NCI-H524 treated with DMSO at 0.1 percent for 48 hours (cell line): ENCODE results near the gene LIMD2.

ENCODE experiments used
- DNase-seq: peaks from one replicate; lab custom pipeline; 2025; lab: John Stamatoyannopoulos, UW

Gene LIMD2

GRCh38 chr17:63701456-63701820 is 1.5 kb upstream of the LIMD2 start:
- DNase-seq, result no peak

- DNase-seq, result peak; percentile 26
Observed at GRCh38 chr17:63700528-63701455, 867 bp upstream of the LIMD2 start.

DNA sequence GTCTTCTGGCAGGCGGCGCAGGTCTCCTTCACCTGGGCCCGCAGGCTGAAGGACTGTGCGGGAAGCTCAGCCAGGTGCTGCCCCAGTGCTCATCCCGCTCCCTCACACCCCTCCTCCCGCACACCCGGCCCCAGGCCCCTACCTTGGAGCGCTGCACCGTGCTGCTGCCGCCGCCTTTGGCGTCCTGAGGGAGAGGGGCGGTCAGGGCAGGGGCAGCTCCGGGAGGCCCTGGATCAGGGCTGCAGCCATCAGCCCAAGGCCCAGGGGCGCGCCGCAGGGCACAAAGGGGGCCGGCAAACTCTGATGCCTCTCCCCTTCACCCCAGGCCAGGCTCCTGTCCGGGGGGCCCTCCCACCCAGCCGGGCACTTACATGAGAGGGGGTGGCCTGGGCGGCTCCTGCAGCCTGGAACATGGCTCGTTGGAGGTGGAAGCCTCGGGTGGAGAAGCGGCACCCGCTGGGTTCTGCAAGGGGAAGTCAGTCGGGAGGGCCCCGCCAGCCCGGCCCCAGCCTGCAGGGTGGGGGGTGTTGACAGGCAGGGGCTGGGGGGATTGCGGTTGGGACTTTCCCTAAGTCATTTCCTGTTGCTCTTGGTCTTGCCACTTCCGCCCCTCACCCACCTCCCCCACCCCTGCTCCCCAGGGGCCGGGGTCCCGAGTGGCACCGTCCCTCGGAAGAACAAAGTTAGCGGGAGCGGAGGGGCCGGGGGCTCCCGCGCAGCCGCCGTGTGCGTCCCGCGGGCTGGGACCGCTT is 863 bp downstream of the LIMD2 start:
- DNase-seq, result no peak

GRCh38 chr17:63698381-63698885 is 1.5 kb downstream of the LIMD2 start:
- no peak for DNase-seq

DNA sequence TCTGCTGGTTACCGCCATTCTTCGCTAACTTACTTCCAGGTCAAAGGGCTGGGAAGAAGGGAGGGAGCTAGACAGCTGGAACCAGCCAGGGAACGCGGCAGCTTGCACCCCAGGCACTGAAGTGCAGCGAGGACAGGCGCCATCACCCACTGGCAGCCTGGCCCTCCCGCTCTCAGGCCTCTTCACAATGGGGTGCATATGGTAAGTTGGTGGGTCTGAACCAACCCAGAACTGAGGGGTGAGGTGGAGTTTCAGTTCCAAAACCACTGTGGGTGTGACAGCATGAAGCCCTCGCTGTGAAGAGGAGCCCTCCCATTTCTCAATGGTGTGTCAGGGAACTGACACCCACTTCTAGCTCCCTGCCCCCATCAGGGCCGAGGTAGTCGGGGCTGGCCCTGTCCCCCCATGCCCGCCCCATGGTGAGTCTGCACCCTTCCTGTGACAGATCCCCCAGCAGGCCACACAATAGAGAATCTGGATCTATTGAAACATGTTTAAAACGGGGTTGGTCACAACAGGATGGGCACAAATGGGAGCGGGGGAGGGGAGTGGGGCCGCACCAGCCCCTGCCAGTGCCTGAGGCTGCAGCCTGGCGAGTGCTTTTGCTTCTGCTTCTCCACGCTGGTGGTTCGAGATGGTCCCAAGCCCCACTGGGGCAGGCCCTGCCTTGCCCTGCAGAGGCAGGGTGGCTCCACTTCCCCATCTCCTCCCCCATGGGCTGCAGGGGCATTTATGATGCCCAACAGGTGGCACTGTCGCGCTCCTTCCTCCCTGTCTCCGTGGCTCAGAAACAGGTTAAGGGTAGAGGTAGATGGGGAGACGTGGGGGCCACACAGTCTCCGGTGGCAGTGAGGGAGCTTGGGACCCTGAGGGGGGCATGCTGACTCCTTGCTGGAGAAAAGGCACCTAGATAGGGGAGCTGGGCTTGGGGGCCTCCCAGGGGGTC is 2.3 kb downstream of the LIMD2 start:
- DNase-seq, result no peak

DNA sequence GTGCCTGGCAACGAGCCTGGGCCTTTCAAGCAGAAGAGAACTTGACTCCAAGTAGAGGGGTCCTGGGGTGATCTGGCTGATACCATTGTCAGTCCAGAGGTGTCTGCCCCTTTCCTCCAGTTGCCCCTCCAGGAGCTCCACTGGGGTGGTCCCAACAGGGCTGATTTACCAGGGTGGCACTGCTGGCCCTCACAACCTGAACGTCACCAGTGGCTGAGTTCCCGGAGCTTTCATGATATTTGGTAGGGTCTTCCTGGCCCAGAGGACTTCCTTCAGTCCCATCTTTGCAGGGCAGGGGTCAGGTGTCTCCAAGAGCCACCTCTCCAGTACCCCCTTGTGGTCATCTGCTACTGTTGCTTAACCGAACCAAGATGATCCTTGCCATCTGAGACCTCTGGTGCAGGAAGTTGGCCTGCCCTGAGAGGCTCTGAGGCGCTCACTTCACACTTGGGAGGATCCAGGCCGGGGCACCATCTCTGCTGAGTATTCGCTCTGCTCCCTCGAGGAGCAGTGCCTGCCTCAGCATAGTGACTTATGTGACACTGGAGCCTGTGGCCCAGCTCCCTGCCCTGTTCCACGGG is 3.5 kb downstream of the LIMD2 start:
- DNase-seq, result no peak

DNA sequence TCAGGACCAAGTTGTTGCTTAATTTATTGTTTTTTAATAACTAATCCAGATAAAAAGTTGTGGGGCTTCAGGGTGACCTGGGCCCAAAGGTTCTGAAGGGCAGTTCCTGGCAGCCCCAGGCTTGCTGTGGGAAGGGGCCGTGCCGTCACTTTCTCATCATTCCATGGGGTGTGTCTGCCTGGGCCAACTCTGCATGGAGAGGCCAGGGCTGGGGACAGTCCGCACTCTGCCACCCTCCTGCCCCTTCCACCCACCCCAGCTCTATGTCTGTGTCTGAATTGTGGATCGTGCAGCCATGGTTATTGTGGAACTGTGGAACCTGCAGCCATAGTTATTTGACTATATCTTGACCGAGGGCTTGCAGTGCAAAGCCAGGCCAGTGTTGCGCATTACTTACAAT is 4.0 kb downstream of the LIMD2 start:
- DNase-seq, result no peak

GRCh38 chr17:63694950-63695773 is 4.8 kb downstream of the LIMD2 start:
- DNase-seq, result no peak

DNA sequence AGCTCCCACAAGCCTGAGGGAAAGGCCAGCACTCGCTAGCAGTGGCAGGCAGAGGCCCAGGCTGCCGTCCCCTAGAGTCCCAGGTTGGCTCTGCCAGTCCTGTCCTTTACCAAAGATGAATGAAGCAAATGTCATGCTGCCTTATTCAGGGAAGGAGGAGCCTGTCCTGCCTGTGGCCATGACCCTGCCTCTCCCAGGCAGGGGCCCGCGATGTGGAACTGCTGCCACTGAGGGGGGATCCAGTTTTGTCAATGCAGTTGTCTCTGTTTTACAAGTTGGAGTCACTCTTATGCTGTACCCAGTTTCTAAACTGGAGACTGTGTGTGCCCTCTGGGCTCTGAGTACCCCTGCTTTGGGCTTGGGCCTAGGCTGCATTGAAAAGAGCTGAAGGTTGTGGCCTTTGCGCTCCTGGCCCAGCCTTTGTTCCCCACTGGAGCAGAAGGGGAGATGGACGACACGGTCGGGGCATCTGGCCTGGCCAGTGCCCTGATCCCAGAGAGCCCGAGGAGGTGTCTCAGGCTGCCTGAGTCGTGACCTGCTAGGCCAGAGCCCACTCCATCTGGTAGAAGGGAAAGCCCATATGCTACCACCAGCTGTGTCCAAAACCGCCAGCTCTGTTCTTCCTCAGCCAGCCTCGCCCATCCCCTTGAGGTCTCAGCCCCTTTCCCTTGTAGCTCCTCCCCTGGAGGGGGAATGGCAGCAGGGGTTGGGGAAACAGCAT is 5.5 kb downstream of the LIMD2 start:
- peak; percentile 93 for DNase-seq

GRCh38 chr17:63693411-63694113 is 6.4 kb downstream of the LIMD2 start:
- no peak for DNase-seq

GRCh38 chr17:63692195-63692816 is 7.6 kb downstream of the LIMD2 start:
- no peak for DNase-seq

- no peak for DNase-seq
Observed at GRCh38 chr17:63689479-63689878, 10.4 kb downstream of the LIMD2 start.

DNA sequence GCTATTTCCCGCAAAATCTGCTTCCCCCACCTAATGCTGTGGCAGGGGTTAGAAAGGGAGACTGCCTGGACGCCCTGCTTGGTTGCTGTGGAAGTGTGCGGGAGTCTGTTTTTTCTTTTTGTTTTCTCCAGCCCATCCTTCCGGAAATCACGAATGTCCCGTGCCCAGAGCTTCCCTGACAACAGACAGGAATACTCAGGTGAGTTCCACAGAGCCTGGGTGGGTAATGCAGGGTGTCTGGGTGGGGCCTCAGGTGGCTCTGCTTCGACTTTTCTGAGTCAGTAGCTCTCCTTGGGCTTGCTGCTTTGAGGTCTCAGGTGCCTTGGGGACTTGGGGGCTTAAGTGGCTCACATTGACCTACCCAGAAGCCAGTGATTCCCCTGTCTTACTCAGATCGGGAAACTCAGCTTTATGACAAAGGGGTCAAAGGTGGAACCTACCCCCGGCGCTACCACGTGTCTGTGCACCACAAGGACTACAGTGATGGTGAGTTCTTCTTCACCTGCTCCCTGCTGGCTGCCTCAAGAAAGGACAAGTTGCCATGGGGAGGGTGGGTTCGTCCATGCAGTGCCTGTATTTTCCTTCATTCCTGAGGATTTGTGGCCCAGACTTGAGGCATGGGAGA is 11.4 kb downstream of the LIMD2 start:
- no peak for DNase-seq

GRCh38 chr17:63686138-63686685 is 13.7 kb downstream of the LIMD2 start:
- DNase-seq, result no peak

- no peak for DNase-seq
Observed at GRCh38 chr17:63685578-63685977, 14.3 kb downstream of the LIMD2 start.

DNA sequence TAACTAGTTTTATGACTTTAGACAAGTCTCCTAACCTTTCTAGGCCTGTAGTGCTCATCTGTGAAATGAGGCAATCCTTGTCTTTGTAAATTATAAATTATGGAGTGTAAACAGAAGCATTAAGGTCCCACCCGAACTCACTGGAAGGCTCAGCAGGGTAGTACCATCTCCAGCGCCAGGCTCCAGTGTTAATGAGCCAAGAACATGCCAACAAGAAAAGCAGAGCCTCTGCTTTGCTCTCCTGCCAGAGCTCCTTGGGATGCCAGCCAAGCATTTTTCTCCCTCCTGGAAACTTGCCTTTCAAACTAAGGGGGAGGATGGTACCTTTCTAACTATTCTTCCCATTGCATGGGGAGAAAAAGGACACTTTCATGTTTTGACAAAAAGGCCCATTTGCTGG is 14.9 kb downstream of the LIMD2 start:
- DNase-seq, result no peak

DNA sequence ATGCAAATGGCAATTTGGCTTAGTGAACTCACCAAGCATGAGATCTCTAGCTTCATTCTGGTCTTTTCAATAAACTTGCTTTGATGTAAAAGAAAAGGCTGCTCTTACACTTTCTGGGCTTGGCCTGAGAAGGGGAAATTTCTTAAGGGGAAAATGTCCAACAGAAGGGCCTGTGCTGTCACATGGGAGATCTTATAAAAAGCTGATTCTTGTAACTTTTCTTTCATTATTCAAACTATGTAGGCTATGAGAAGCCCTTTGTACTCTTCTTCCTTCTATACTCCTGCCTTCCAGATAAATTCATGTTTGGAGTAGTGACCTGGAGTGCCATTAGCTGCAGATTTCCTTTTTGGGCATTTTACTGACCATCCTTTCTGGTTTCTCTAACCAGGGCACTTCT is 16.9 kb downstream of the LIMD2 start:
- DNase-seq, result no peak

- DNase-seq, result no peak
Observed at GRCh38 chr17:63682441-63682840, 17.5 kb downstream of the LIMD2 start.
